OCI-LY7 (cell line): ENCODE results near the gene CHST8.

Experiments
- CTCF ChIP-seq: fragments of 200-600 bp; sonication (generic); conservative IDR thresholded peaks from 2 replicates; pipeline ENCODE4 v1.5.1; 2014; ENCODE audit warnings: mild to moderate bottlenecking, antibody characterized with exemption, low read length, moderate library complexity, mixed read lengths
- EZH2phosphoT487 ChIP-seq: fragments of 200-600 bp; sonication (generic); IDR thresholded peaks from 2 replicates; pipeline ENCODE4 v1.6.1; 2018; ENCODE audit warnings: low read depth, borderline replicate concordance, mild to moderate bottlenecking, mixed run types, antibody characterized with exemption, low read length, moderate library complexity, mixed read lengths

- TF ChIP-seq CTCF (no peak), EZH2phosphoT487 (no peak)
Observed at GRCh38 chr19:33647146-33647545, 25.4 kb downstream of the CHST8 start.
